DMS153 treated with DMSO at 0.1 percent for 48 hours (cell line): ENCODE results near the gene KLHDC2.
"Not testable (repeated sequence)": the region's sequence is repeated elsewhere in the genome, so short reads cannot be mapped to it uniquely, and the experiment has no call there.

Experiments
- DNase-seq: peaks from one replicate; lab custom pipeline; 2025; ENCODE audit not compliant: unreplicated experiment; lab: John Stamatoyannopoulos, UW

Gene KLHDC2

DNA sequence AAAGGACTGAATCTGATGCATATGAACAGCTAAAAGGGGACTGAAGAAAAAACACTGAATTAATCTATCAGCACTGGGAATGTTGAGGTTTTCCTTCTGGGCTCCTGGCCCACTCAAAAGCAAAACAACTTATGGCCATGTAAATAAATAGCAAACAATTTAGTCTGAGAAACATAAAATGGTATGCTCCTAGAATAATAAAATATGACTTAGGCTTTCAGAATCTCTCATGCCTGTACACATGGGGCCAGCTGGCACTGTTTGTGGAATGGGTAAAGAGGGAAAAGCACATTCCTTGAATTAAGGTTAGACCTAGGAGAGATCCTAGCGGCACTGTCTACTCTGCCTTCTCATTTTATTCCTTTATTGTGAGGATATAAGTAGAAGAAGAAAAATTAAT, 6.2 kb downstream of the KLHDC2 start:
- DNase-seq = no peak

DNA sequence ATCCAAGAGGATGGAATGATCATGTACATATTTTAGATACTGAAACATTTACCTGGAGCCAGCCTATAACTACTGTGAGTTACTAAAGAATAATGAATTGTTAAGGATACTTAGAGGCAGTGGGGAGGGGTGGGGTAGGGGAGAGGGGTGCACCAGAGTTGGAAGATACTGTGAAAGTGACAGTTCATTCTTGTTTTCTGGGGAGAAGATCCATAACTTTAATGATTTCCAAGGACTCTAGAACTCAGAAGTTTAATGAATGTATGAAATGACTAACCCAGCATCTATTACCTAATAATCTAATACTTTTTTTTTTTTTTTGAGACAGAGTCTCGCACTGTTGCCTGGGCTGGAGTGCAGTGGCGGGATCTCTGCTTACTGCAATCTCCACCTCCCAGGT, 10.5 kb downstream of the KLHDC2 start:
- DNase-seq = no peak

DNA sequence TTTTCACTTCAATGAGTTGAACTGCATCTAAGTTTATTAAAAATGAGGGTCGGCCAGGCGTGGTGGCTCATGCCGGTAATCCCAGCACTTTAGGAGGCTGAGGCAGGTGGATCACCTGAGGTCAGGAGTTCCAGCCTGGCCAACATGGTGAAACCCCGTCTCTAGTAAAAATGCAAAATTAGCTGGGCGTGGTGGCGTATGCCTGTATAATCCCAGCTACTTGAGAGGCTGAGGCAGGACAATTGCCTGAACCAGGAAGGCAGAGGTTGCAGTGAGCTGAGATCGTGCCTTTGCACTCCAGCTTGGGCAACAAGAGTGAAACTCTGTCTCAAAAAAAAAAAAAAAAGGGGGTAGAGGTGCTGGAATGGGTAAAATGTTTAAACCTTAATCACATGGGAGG, 13.1 kb downstream of the KLHDC2 start:
- not testable (repeated sequence) for DNase-seq

DNA sequence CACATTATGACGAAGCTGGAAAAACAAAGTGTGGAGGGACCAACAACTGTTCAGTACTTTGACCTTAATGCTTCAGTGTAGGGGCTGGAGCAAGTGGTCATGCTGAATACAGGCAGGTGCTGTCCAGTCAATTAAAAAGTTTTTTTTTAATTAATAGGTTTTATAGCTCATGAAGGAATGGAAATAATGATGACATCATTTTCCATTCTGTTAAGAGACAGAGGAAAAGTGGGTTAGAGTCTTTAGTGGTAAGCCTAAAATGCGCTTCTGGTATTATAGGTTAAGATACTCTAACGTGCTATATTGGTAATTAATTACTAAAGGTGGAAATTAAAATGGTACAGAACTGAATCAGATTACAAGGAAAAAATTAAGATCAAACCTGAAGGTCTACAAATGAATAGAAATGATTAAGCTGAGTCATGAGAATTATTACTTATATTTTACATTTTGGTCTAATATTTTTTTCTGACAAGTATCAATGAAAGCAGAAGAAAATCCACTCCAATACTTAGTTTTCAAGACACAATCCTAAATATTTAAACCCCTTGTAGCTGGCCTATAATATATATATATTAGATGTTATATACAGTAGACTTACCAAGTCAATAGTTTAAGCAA, 15.6 kb downstream of the KLHDC2 start:
- DNase-seq = no peak

DNA sequence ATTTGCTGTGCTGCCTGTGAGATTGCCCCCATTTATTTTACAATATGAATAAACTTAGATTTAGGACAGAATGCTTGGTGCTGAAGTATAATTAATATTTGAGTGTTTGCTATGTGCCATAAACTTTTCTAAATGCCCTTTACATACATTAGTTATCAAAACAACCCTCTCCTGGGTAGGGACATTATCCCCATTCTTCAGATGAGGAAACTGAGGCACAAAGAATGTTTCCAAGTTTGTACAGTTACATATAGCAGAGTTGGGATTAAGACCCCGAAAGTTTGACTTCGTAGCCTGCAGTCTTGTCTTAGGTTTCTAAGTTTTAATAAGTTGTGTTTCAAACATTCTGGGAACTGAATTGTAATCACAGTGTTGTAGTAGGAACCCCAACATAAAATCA, 18.4 kb downstream of the KLHDC2 start:
- no peak for DNase-seq

DNA sequence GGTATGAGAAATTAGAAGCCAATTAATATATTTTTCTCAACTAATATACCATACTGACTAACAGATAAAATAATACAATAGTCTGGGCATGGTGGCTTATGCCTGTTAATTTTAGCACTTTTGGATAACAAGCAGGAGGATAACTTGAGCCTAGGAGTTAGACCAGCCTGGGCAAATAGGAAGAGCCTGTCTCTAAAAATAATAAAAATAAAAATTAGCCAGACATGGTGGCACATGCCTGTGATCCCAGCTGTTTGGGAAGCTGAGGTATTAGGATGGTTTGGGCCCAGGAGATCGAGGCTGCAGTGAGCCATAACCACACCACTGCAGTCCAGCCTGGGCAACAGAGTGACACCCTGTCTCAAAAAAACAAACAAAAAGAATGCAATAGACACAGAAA, 24.7 kb downstream of the KLHDC2 start:
- no peak for DNase-seq

DNA sequence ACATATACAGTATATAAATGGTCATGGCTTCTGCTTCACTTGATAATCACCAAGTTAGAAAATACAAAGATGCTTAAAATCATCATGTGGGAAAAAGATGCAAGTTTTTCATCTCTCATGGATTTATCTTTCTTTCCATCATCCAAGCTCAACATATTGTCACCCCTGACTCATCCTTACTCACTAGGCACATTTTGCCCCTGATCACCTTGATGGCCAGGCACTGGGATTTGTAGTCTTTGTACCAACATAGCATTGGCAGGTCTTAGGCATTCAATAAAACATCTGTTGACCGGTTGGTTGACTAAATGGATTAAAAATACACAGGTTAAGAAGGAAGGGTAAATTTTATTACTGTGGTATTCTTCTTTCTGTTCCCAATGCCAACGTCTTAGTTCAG, 28.1 kb downstream of the KLHDC2 start:
- DNase-seq = no peak

DNA sequence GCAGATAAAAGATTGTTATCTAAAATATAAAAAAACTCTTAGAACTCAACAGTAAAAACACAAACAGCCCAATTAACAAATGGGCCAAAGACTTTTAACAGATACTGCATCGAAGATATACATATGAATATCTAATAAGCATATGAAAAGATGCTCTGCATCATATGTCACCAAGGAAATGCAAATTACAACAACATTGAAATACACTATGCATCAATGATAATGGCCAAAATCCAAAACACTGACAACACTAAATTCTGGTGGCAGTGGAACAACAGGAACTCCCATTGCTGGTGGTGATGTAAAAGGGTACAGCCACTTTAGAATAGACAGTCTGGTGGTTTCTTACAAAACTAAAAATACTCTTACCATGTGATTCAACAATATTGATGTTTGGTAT, 40.8 kb downstream of the KLHDC2 start:
- DNase-seq = no peak

DNA sequence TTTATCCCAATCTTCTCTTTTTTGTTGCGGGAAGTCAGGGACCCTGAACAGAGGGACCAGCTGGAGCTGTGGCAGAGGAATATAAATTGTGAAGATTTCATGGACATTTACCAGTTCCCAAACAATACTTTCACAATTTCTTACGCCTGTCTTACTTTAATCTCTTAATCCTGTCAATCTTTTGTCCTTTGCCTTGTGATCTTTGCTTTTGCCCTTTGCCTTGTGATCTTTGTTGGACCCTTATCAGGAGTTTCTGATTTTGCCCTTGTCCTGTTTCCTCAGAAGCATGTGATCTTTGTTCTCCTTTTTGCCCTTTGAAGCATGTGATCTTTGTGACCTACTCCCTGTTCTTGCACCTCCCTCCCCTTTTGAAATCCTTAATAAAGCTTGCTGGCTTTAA, 48.2 kb downstream of the KLHDC2 start:
- not testable (repeated sequence) for DNase-seq

DNA sequence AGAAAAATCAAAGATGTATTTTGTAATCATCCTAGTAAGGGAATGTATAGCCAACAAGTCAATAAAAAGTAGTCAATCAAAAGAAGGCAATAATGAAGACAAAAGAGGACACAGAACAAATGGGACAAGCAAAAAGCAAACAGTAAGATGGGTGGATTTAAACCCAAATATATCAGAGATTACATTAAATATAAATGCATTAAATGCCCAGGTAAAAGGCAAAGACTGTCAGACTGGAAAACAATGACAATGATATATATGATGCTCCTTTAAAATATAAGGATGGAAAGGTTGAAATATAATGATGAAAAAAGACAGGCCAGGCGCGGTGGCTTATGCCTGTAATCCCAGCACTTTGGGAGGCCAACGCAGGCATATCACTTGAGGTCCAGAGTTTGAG, 48.9 kb downstream of the KLHDC2 start:
- DNase-seq = no peak

DNA sequence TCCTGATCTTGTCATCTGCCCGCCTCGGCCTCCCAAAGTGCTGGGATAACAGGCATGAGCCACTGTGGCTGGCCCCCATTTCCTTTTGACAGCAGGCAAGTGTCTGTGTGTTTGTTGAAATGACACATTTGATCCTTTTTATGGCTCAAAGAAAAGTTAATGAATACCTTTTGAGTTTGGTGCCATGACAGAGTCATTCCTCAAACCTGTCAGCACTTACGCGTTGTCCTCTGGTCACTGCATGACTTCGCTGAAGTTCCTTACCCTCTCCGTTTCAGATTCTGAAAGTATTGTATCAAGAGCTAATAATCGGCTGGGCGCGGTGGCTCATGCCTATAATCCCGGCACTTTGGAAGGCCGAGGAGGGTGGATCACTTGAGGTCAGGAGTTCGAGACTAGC, 52.2 kb downstream of the KLHDC2 start:
- no peak for DNase-seq

DNA sequence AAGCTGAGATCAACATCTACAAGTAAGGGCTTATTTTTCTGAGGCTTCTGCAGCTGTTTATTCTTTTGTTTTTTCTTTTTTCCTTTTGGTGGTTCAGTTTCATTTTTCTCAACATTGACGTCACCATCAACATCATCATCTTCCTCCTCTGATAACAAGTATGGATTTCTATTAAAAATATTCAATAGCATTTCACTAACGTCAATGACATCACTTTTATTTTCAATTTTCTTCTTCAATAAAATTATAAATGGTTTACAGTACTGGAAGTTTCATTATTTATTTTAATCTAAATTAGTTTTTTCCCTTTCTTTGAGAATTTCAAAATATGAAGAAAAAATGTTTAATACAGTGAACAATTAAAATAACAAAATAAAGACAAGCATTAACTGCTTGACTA, 60.7 kb downstream of the KLHDC2 start:
- no peak for DNase-seq
